Tibial artery (tissue), 4 donors: ENCODE data around the gene ZNF605.
"Not testable (repeated sequence)": the region's sequence is repeated elsewhere in the genome, so short reads cannot be mapped to it uniquely, and the experiment has no call there.

Source experiments
- DNase-seq, 2 donors: peaks; one replicate each; pipeline ENCODE4 v3.0.0-alpha.2; 2019
- H3K27ac ChIP-seq, 2 donors: fragments of 200-600 bp; sonication (generic) in 1 of 2; 1 replicate in 1 of 2; 2 replicates in 1 of 2; pipeline ENCODE4 v1.5.1; 2018 to 2019; ENCODE audit warnings: mild to moderate bottlenecking in 1 of 2
- H3K27me3 ChIP-seq, 2 donors: fragments of 200-600 bp; sonication (generic) in 1 of 2; one replicate each; pipeline versions ENCODE4 v1.5.1 to v1.6.0; 2016 to 2019
- H3K36me3 ChIP-seq, 3 donors: fragments of 200-600 bp; sonication (generic) in 2 of 3; one replicate each; pipeline ENCODE4 v1.5.1; 2016 to 2019; ENCODE audit warnings: mild to moderate bottlenecking in 2 of 3
- H3K4me1 ChIP-seq, 4 donors: fragments of 200-600 bp; sonication (generic) in 2 of 4; 1 replicate in 3 of 4; 2 replicates in 1 of 4; pipeline ENCODE4 v1.5.1; 2016 to 2019
- H3K4me3 ChIP-seq, 2 donors: fragments of 200-600 bp; sonication (generic) in 1 of 2; 1 replicate in 1 of 2; 2 replicates in 1 of 2; pipeline ENCODE4 v1.5.1; 2018 to 2019; ENCODE audit warnings: mild to moderate bottlenecking in 2 of 2
- H3K9me3 ChIP-seq, 3 donors: fragments of 200-600 bp; sonication (generic) in 1 of 3; one replicate each; pipeline ENCODE4 v1.5.1; 2016 to 2019
- intact Hi-C: fragments of 100-400 bp; cut with DNase I; formaldehyde crosslinking; loops from one replicate; pipeline ENCODE4 v1.15.0; 2023; ENCODE audit warnings: low total_unique reads
- TF ChIP-seq, protein P1 (sequence below), 2 experiments: fragments of 200-600 bp in 1 of 2; fragments of 450-650 bp in 1 of 2; IDR thresholded peaks; one replicate each; pipeline ENCODE4 v1.5.1; 2017 to 2019; ENCODE audit warnings: antibody characterized with exemption in 2 of 2, mild to moderate bottlenecking in 1 of 2, moderate library complexity in 1 of 2

Gene ZNF605

GRCh38 chr12:132972374-132972773, 16.3 kb upstream of the ZNF605 start:
- intact Hi-C loops, result no loop called here
- peaks cover 0 to 60% (median 39%) of the 10 kb centered on the region in 3 donors for H3K9me3 ChIP-seq
- H3K4me1 ChIP-seq, result no peaks in the 10 kb centered on the region
- peaks cover 7 to 15% (median 14%) of the 10 kb centered on the region in 3 donors for H3K36me3 ChIP-seq
- DNase-seq, result no peak
- TF ChIP-seq, protein P1, sequence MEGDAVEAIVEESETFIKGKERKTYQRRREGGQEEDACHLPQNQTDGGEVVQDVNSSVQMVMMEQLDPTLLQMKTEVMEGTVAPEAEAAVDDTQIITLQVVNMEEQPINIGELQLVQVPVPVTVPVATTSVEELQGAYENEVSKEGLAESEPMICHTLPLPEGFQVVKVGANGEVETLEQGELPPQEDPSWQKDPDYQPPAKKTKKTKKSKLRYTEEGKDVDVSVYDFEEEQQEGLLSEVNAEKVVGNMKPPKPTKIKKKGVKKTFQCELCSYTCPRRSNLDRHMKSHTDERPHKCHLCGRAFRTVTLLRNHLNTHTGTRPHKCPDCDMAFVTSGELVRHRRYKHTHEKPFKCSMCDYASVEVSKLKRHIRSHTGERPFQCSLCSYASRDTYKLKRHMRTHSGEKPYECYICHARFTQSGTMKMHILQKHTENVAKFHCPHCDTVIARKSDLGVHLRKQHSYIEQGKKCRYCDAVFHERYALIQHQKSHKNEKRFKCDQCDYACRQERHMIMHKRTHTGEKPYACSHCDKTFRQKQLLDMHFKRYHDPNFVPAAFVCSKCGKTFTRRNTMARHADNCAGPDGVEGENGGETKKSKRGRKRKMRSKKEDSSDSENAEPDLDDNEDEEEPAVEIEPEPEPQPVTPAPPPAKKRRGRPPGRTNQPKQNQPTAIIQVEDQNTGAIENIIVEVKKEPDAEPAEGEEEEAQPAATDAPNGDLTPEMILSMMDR (IDR thresholded peaks at IDR 0.05), result no peak
- no peaks in the 10 kb centered on the region for H3K27me3 ChIP-seq
- H3K4me3 ChIP-seq, result no peak overlapping the region
- no peak overlapping the region for H3K27ac ChIP-seq

DNA sequence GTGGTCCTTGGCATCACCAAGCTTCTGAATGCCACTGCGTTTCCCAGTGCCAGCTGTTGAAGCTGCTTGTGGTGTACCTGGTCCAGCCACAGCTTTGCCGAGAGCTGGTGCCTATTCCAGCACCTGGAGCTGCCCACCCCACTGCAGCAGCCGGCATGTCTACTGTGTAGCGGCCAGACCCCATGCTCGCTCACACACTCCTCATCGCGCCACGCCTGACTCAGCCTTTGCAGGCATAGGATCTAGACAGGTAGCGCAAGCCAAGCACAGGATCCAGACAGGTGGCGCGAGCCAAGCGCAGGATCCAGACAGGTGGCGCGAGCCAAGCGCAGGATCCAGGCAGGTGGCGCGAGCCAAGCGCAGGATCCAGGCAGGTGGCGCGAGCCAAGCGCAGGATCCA, 11.6 kb upstream of the ZNF605 start:
- Histone ChIP-seq H3K4me3 (no peak overlapping the region), H3K4me1 (no peaks in the 10 kb centered on the region), H3K9me3 (peaks cover 0 to 64% (median 35%) of the 10 kb centered on the region in 3 donors), H3K27ac (no peak overlapping the region), H3K27me3 (no peaks in the 10 kb centered on the region), H3K36me3 (peaks cover 22 to 56% (median 29%) of the 10 kb centered on the region in 3 donors)
- no peak for DNase-seq
- intact Hi-C loops, result no loop called here
- TF ChIP-seq, protein P1 (IDR thresholded peaks at IDR 0.05), result no peak

DNA sequence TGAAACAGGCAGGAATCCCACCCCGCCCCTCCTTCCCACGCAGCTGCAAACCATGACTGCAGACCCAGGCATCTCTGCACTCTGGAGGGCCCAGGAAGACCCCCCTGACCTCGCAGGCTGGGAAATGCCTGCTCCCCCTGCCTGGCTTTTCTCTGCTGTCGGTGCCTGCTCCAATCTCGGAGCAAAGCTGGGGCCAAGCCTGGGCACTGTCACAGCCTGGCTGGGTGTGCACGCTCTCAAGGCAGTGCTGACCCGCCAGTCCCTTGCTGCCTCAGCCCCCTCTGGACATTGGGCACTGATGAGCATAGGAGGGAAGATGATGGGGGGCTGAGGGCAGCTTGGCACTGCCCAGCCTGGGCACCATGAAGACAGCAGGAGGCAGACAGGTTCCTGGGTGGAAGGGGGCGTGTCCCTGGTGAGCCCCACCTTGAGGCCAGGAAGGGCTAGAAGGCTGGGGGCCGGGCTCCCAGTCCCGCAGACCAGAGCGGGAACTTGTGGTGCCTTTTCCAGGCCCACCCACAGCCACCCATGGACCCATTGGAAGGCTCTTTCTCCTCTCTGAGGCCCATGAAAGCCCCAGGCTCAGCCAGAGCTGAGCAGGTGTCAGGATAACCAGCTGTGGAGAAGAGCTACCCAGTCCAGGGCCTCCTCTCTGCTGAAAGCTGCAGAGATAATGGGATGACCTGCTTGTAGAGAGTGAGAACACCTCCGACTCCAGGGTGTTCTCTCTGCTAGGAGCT, 10.7 kb upstream of the ZNF605 start:
- peaks cover 0 to 57% (median 29%) of the 10 kb centered on the region in 3 donors for H3K9me3 ChIP-seq
- H3K4me1 ChIP-seq, result no peaks in the 10 kb centered on the region
- peaks cover 30 to 64% (median 38%) of the 10 kb centered on the region in 3 donors for H3K36me3 ChIP-seq
- no peaks in the 10 kb centered on the region for H3K27me3 ChIP-seq
- H3K4me3 ChIP-seq, result no peak overlapping the region
- no peak overlapping the region for H3K27ac ChIP-seq
- intact Hi-C loops, result no loop called here
- TF ChIP-seq, protein P1 (IDR thresholded peaks at IDR 0.05), result no peak
- DNase-seq, result no peak

GRCh38 chr12:132965796-132966195, 9.7 kb upstream of the ZNF605 start:
- DNase-seq, result no peak
- Histone ChIP-seq H3K4me3 (no peak overlapping the region), H3K27me3 (no peaks in the 10 kb centered on the region), H3K36me3 (peaks cover 32 to 66% (median 41%) of the 10 kb centered on the region in 3 donors), H3K27ac (no peak overlapping the region), H3K9me3 (peaks cover 0 to 63% (median 20%) of the 10 kb centered on the region in 3 donors), H3K4me1 (no peaks in the 10 kb centered on the region)
- TF ChIP-seq, protein P1 (IDR thresholded peaks at IDR 0.05), result no peak
- intact Hi-C loops, result no loop called here

GRCh38 chr12:132963947-132964346, 7.8 kb upstream of the ZNF605 start:
- peaks cover 32 to 66% (median 41%) of the 10 kb centered on the region in 3 donors for H3K36me3 ChIP-seq
- H3K4me3 ChIP-seq, H3K4me1 ChIP-seq, H3K27ac ChIP-seq, intact Hi-C loops, H3K27me3 ChIP-seq: not testable (repeated sequence)
- peaks cover 0 to 53% (median 15%) of the 10 kb centered on the region in 3 donors for H3K9me3 ChIP-seq
- DNase-seq, result peak in 1 of 2 donors; percentile 33
- TF ChIP-seq, protein P1 (IDR thresholded peaks at IDR 0.05), result peak in 1 of 2 experiments; percentile 26

GRCh38 chr12:132961790-132962189, 5.7 kb upstream of the ZNF605 start:
- H3K4me1 ChIP-seq, H3K27me3 ChIP-seq, H3K4me3 ChIP-seq, H3K27ac ChIP-seq, intact Hi-C loops: not testable (repeated sequence)
- peak in 1 of 2 donors; percentile 27 for DNase-seq
- H3K9me3 ChIP-seq, result peaks cover 0 to 37% (median 5%) of the 10 kb centered on the region in 3 donors
- peaks cover 21 to 50% (median 28%) of the 10 kb centered on the region in 3 donors for H3K36me3 ChIP-seq
